ENCODE data around the gene CIAO3.

CIAO3 gene

DNA sequence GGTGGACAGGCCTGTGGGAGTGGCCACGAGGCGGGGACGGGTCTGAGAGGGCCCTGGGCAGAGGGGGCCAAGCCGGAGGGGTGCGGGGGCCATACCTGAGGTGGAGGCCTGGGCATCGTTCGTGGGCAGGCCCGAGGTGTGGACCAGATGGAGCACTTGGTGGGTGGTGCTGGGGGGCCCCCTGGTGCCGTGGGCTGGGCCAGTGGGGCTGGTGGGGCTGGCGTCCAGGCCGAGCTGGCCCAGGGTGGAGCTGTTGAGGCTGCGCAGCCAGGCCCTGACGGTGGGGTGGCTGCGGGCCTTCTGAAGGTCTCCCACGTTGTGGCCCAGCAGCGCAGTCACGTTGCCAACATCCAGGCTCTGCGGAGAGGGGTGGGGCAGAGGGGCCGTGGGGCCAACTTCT lies 29.1 kb upstream of the CIAO3 start:
- POLR2A ChIA-PET (ENCODE audit: low non-redundant PET), result no interaction called here
- CTCF ChIA-PET, result interaction anchor here (2.7 kb wide), 1 partner anchor 16 kb away, joined by 7 read pairs; no protein-coding TSS in a partner anchor
- no peak for DNase-seq (ENCODE audit: low spot score)
- TF ChIP-seq, protein P1, sequence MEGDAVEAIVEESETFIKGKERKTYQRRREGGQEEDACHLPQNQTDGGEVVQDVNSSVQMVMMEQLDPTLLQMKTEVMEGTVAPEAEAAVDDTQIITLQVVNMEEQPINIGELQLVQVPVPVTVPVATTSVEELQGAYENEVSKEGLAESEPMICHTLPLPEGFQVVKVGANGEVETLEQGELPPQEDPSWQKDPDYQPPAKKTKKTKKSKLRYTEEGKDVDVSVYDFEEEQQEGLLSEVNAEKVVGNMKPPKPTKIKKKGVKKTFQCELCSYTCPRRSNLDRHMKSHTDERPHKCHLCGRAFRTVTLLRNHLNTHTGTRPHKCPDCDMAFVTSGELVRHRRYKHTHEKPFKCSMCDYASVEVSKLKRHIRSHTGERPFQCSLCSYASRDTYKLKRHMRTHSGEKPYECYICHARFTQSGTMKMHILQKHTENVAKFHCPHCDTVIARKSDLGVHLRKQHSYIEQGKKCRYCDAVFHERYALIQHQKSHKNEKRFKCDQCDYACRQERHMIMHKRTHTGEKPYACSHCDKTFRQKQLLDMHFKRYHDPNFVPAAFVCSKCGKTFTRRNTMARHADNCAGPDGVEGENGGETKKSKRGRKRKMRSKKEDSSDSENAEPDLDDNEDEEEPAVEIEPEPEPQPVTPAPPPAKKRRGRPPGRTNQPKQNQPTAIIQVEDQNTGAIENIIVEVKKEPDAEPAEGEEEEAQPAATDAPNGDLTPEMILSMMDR (conservative IDR thresholded peaks at IDR 0.05; ENCODE audit: low read depth), result no peak
- H3K27ac ChIP-seq, result no peak overlapping the region

DNA sequence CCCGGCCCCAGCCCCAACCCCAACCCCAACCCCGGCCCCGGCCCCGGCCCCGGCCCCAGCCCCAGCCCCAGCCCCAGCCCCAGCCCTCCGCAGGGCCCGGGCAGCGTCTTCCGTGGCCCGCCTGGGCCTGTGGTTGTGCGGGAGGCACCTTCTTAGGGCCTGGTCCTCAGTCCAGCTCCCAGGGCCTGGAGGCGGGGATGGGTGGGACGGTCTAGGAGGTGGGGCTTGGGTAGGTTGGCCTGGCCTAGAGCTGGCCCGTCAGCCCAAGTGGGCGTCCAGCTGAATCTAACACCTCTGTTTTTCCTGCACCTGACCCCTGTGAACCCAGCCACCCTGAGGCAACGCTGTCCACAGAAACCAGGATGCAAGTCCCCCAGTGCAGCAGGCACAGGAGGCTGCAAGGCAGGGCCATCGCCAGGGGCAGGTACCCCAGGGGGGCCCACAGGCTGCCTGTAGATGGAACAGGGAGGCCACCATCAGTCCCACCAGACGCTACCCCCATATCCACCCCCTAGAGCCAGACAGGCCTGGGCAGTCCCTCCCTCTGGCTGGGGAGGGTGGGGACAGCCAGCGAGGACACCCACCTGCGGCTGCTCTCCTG lies 28.5 kb upstream of the CIAO3 start:
- ChIA-PET POLR2A (ENCODE audit: low non-redundant PET) (no interaction called here), CTCF (no interaction called here)
- H3K27ac ChIP-seq, result no peak overlapping the region
- no peak for DNase-seq (ENCODE audit: low spot score)
- TF ChIP-seq, protein P1 (conservative IDR thresholded peaks at IDR 0.05; ENCODE audit: low read depth), result no peak

DNA sequence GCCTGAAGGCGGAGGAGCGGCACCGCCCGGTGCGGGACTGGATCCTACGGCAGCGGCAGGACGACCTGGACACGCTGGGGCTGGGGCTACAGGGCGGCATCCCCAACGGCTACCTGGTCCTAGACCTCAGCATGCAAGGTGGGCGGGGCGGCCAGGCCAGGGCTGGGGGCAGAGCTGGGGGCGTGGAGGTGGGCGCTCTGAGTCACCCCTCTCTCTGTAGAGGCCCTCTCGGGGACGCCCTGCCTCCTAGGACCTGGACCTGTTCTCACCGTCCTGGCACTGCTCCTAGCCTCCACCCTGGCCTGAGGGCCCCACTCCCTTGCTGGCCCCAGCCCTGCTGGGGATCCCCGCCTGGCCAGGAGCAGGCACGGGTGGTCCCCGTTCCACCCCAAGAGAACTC lies 27.6 kb upstream of the CIAO3 start:
- ChIA-PET POLR2A (ENCODE audit: low non-redundant PET) (no interaction called here), CTCF (no interaction called here)
- H3K27ac ChIP-seq, result no peak overlapping the region; the same call in 1 of the 2 replicates
- TF ChIP-seq, protein P1 (conservative IDR thresholded peaks at IDR 0.05; ENCODE audit: low read depth), result no peak
- DNase-seq (ENCODE audit: low spot score), result no peak

DNA sequence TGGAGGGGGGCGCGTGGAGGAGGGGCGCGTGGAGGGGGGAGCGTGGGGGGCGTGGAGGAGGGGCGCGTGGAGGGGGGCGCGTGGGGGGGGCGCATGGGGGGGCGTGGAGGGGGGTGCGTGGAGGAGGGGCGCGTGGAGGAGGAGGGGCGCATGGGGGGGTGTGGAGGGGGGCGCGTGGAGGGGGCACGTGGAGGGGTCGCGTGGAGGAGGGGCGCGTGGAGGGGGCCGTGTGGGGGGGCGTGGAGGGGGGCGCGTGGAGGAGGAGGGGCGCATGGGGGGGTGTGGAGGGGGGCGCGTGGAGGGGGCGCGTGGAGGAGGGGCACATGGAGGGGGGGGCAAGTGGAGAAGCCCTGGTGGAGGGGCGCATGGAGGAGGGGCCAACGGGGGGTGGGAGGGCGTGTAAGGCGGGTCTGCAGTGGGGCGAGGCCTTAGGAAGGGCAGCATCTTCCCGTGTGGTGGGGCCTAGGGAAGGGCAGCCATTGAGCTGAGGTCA lies 27.0 kb upstream of the CIAO3 start:
- ChIA-PET CTCF (interaction anchor here (0.9 kb wide), 1 partner anchor 26 kb away, joined by 4 read pairs; no protein-coding TSS in a partner anchor), POLR2A (ENCODE audit: low non-redundant PET) (no interaction called here)
- no peak for DNase-seq (ENCODE audit: low spot score)
- H3K27ac ChIP-seq, result no peak overlapping the region; the same call in 1 of the 2 replicates
- TF ChIP-seq, protein P1 (conservative IDR thresholded peaks at IDR 0.05; ENCODE audit: low read depth), result no peak

DNA sequence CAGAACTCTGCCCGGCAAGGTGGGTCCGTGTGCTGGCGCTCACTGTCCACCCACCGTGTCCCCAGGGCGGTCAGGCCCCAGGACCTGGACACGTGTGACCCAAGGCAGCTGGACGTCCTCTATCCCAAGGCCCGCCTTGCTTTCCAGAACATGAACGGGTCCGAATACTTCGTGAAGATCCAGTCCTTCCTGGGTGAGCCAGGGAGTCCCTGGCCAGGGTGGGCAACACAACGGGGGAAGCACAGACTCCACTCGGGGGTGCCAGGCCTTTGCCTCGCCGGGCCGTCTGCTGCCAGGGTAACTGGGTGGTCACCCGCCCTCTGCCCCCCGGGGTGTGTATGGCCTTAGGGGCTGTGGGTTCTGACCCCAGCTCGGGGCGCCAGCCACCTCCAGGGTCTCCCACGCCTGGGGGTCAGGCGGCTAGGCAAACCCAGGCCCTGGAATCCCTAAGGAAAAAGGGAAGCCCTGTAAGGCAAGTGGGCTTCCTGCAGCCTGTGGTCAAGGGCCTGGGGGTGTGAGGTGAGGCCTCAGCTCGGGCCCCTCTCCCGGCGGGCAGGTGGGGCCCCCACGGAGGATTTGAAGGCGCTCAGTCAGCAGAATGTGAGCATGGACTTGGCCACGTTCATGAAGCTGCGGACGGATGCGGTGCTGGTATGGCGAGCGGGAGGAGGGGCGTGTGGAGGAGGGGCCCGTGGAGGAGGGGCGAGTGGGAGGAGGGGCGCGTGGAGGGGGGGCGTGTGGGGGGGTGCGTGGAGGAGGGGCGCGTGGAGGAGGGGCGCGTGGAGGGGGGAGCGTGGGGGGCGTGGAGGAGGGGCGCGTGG lies 26.2 kb upstream of the CIAO3 start:
- no peak overlapping the region for H3K27ac ChIP-seq
- TF ChIP-seq, protein P1 (conservative IDR thresholded peaks at IDR 0.05; ENCODE audit: low read depth), result no peak
- CTCF ChIA-PET, result interaction anchor here (0.6 to 0.9 kb wide), 2 partner anchors 17 to 26 kb away, joined by 3 to 4 read pairs; no protein-coding TSS in a partner anchor
- POLR2A ChIA-PET (ENCODE audit: low non-redundant PET), result no interaction called here
- DNase-seq (ENCODE audit: low spot score), result no peak

DNA sequence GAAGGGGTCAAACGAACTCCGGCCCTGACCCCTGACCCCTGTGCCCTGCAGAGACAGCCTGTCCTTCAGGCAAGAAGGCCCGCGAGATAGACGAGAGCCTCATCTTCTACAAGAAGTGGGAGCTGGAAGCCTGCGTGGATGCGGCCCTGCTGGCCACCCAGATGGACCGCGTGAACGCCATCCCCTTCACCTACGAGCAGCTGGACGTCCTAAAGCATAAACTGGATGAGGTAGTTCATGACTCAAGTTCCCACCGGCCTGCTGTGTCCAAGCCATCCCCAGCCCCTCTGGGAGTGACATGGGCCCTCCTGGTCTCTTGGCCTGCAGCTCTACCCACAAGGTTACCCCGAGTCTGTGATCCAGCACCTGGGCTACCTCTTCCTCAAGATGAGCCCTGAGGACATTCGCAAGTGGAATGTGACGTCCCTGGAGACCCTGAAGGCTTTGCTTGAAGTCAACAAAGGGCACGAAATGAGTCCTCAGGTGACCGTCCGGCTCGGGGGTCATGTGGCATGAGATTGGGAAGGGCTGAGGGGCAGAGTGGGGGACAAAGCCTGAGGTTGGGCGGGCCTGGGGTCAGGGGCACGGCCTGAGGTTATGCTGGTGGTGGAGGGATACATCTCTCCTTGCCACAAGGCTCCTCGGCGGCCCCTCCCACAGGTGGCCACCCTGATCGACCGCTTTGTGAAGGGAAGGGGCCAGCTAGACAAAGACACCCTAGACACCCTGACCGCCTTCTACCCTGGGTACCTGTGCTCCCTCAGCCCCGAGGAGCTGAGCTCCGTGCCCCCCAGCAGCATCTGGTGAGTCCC lies 25.4 kb upstream of the CIAO3 start:
- TF ChIP-seq, protein P1 (conservative IDR thresholded peaks at IDR 0.05; ENCODE audit: low read depth), result no peak
- DNase-seq (ENCODE audit: low spot score), result no peak
- CTCF ChIA-PET, result no interaction called here
- POLR2A ChIA-PET (ENCODE audit: low non-redundant PET), result no interaction called here
- peak overlapping the region; percentile 24; the same call in 1 of the 2 replicates for H3K27ac ChIP-seq
